HG03469 (cell line): Measurements from ENCODE around the gene ZNF326.
"Not testable (repeated sequence)": the region's sequence is repeated elsewhere in the genome, so short reads cannot be mapped to it uniquely, and the experiment has no call there.

ENCODE experiments used
- ATAC-seq: cut with Tn5 transposase; IDR thresholded peaks from one replicate; pipeline ENCODE4 v1.9.1; 2021; ENCODE audit warnings: mild to moderate bottlenecking, moderate library complexity, moderate number of reproducible peaks; ENCODE audit not compliant: unreplicated experiment

Gene ZNF326

DNA sequence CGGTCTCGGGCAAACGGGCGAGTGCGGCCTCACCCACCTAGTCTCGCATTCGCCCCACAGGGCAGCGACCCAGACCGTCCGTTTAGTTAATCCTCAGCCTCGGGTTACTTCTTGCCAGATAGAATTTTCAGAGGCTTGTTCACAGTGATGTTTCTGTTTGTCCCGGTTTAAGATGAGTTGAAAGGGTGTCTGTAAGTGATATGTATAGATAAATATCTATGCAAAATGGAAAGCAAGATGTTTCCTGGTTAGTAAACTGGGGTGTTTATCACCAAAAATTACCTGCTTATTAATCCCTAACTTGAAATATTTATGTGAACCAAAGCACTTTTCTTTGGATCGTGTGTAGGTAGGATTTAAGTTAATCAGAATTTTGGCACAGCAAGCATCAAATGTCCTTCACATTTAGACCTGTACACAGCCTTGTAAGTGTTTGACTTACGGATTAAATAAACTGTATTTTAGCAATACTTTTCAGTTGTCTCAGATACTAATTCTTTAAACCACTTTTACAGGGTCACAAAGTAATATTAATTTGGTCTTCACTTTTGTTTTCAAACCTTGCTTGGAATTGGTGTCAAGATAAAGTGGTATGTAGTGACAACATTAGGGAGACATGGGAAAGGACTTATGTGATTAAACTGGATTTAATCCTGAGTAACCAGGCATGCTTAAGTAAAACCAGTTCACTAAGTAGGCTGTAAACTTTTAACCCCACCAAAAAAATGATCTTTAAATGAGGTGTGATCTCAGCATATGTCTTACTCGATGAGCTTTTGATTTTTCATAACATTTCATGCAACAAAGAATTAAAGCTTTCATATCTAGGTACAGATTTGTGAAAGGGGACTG lies 914 bp downstream of the ZNF326 start:
- ATAC-seq: no peak

DNA sequence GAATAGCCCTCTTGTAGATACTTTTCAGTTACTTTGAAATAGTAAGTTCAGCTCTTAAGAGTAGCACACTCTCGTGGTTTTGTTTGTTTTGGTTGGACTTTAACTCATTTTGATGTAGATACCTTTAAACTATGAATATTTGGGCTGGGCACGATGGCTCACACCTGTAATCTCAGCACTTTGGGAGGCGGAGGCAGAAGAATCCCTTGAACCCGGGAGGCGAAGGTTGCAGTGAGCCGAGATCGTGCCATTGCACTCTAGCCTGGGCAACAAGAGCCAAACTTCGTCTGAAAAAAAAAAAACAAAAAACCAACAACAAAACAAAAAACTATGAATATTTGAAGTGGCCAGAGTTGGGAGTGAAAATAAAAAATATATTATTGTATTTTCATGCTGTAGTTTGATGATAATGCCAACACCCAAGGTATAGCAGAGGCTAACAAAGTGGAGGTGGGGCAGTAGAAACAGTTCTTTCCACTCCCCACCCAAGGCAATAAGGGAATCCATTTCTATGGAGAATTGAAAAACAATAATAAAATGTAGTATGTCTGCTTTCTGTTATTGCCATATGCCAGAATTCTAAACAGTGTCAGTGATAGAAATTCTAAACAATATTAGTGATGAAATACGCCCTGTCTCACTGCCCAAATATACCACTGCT lies 1.7 kb downstream of the ZNF326 start:
- ATAC-seq: no peak

DNA sequence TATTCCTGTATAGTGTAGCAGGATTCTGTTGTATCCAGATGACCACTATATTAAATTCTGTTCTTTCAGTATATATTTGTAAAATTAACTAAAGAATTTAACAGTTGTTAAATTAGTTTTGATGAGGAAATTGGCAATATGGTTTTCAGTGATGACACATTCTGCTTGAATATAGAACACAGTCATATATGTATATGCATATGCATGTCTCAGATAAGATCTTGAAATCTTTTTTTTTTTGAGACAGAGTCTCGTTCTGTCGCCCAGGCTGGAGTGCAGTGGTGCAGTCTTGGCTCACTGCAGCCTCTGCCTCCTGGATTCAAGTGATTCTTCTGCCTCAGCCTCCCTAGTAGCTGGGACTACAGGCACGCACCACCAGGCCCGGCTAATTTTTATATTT lies 2.2 kb downstream of the ZNF326 start:
- not testable (repeated sequence) for ATAC-seq

DNA sequence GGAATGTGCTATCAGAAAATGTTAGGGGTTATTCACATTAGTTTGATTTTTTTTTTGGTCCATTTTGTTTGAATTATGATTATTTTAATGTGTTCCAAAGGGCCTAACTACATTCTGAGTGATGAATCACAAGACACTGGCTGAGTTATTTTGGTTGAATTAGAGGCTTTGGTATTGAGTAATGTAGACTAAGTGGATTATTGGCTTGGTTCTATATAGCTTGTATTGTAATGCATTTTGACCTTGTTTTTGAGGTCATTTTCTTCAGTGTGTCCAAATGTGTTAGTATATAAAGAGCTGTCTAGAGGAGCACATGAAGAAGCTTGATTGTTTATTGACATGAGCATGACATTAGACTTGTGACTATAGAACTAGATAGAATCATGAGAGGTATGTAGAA lies 3.4 kb downstream of the ZNF326 start:
- no peak for ATAC-seq

DNA sequence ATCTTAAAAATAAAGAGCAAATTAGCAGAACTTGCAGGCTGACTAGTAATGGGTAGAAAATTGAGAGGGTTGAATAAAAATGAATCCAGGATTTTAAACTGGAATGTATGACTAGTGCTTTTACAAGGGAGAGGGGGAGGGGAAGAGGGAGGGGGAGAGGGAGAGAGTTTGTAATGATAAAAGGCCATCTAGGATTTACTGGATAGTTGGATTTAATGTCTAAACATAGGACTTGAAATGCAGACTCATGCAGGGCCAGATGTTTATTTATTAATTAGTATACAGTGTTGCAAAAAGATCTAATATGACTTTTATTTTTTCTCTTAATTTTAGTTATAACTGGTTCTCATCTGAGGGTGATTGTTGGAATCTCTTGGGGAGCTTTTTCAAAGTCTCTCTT lies 4.3 kb downstream of the ZNF326 start:
- no peak for ATAC-seq

- ATAC-seq: no peak
Observed at GRCh38 chr1:89999628-90000027, 4.7 kb downstream of the ZNF326 start.

GRCh38 chr1:90000934-90001676 lies 6.2 kb downstream of the ZNF326 start:
- ATAC-seq: no peak

DNA sequence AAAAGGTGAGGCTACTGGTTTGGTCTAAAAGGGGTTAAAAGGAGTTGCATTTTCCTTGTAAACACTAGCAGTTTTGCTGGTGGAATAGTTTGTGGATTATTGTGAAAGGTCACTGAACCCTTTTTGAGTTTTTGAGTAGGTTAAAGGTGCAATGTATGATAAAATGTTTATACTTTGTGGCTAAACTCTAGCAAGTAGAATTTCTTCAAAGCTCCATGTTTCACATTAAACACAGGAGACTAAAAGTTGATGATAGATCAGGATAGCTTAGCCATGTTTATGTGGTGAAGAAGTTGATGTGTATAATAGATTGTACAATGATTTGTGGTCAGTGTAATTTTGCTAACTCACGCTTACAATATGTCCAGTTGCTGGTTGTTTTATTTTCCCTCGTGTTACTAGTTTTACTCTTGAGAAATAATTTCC lies 13.1 kb downstream of the ZNF326 start:
- ATAC-seq: no peak

DNA sequence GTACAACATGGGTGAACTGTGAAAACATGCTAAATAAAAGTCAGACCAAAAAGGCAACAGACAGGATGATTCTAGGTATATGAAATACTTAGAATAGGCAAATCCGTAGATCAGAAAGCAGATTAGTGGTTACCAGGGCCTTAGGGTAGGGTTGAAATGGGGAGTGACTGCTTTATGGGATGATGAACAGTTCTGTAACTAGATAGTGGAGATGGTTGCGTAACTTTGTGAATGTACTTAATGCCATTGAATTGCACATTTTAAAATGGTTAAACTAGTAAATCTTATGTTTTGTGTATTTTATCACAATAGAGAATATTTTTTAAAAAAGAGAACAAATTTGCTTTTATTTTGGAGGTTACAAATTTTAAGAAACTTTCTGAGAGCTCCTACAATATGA lies 17.4 kb downstream of the ZNF326 start:
- no peak for ATAC-seq

DNA sequence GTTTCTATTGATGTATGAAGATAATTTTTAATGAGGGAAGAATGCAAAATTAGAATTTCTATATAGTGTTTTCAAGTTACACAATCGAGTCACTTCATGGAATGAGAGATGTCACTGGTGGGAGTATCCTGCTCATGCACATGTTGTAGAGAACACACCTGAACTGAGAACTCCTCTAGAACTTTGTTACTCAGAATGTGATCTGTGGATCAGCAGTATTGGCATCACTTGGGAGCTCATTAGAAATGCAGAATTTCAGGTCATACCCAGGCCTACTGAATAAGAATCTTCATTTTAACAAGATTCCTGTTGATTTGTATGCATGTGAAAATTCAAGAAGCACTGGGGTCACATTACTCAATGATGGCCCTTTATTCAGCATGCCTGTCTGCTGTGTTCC lies 28.8 kb downstream of the ZNF326 start:
- no peak for ATAC-seq

GRCh38 chr1:90027281-90027680 lies 32.4 kb downstream of the ZNF326 start:
- no peak for ATAC-seq

GRCh38 chr1:90039652-90040051 lies 44.7 kb downstream of the ZNF326 start:
- ATAC-seq: no peak

- no peak for ATAC-seq
Observed at GRCh38 chr1:90043586-90043985, 48.7 kb downstream of the ZNF326 start.

GRCh38 chr1:90044346-90044745 lies 49.4 kb downstream of the ZNF326 start:
- ATAC-seq: no peak

DNA sequence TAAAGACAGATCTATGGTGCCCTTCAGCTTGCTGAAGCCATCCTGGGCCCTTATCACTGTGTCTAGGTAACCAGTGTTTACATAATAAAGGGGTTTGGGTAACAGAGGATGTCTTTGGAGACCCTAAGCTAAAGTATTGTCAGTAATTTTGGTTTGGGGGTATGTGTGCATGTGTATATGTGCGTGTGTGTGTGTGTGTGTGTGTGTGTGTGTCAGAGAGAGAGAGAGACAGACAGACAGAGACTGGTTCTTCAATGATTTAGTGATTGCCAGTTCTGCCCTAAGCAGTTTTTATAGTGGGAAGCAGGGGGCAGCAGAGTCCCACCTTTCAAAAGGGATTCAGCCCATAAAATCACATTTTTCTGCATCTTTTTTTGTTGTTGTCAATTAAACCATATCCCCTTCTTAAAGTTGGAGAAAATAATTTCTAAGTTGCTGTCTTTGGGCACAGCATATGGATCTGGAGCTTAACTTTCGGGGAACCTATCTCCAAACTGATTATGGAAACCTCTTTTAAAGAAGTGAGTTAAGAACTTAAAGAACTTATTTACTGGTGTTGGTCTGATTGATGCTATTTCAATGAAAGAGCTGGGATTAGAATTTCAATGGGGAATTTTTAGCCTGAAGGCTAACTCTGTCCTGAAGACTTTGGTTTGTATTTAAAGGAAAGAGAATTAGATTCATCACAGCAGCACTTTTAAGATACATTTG lies 51.1 kb downstream of the ZNF326 start:
- ATAC-seq: no peak

DNA sequence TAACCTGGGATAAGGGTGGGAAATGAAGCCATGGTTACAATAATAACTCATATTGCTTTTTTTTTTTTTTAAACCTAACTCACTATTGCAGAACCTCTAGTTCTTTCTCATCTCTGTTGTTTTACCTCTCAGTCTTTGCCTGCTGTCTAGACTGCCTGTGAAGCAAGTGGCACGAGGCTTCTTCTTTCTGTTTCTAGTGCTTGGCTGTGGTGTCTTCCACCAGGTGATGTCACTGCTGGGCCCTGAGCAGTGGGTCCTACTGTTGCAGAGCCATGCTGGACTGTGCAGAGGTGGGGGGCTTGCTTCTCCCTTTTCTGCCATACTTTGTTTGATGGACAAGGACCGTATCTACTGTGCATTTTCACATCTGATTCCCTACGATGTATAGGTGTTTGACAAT lies 51.7 kb downstream of the ZNF326 start:
- no peak for ATAC-seq

GRCh38 chr1:90048043-90048442 lies 53.1 kb downstream of the ZNF326 start:
- no peak for ATAC-seq

DNA sequence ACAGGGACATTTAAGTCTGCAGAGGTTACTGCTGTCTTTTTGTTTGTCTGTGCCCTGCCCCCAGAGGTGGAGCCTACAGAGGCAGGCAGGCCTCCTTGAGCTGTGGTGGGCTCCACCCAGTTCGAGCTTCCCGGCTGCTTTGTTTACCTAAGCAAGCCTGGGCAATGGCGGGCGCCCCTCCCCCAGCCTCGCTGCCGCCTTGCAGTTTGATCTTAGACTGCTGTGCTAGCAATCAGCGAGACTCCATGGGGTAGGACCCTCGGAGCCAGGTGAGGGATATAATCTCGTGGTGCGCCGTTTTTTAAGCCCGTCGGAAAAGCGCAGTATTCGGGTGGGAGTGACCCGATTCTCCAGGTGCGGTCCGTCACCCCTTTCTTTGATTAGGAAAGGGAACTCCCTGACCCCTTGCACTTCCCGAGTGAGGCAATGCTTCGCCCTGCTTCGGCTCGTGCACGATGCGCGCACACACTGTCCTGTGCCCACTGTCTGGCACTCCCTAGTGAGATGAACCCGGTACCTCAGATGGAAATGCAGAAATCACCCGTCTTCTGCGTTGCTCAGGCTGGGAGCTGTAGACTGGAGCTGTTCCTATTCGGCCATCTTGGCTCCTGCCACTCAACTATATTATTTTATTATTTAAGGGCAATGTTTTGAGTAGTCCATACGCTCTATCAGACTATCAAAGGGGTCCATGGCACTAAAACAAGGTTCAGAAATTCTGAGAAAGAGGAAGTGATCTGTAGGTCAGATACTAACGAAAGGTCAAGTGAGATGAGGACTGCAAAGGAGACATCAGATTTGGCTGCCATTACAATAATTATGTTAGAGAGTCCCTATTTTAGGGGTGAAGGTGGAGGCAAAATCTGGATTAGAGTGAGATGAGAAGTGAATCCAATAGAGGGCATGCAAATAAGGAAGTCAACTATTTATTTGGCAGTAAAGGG lies 68.1 kb downstream of the ZNF326 start:
- not testable (repeated sequence) for ATAC-seq

DNA sequence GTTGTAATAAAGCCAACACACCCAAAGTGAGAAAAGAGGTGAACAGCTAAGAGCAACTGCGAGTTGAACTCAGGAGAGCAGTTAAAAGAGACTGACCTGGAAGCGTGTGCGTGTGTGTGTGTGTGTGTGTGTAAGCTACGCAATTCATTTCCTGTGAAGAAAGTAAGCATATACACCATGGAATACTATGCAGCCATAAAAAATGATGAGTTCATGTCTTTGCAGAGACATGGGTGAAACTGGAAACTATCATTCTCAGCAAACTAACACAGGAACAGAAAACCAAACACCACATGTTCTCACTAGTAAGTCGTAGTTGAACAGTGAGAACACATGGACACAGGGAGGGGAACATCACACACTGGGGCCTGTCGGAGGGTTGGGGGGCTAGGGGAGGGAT lies 69.2 kb downstream of the ZNF326 start:
- ATAC-seq: not testable (repeated sequence)
